Thyroid gland (tissue), 4 donors: ENCODE data around the gene HAUS6. TPM values are rescaled to one million over a fixed set of nuclear protein-coding genes. Genes with fewer than 3 reads are reported as not detected.
A peak's percentile ranks its signal among the peaks of the same experiment; 100 is the strongest.

Source experiments
- DNase-seq, 2 donors: peaks; one replicate each; pipeline ENCODE4 v3.0.0-alpha.2; 2019
- H3K27ac ChIP-seq, 3 donors: fragments of 200-600 bp; sonication (generic); 1 replicate in 2 of 3; 2 replicates in 1 of 3; pipeline ENCODE4 v1.5.1; 2016 to 2019; ENCODE audit warnings: mild to moderate bottlenecking in 1 of 3, moderate library complexity in 1 of 3
- H3K27me3 ChIP-seq: fragments of 200-600 bp; sonication (generic); one replicate; pipeline ENCODE4 v1.5.1; 2019
- H3K36me3 ChIP-seq, 2 donors: fragments of 200-600 bp; sonication (generic); one replicate each; pipeline ENCODE4 v1.5.1; 2016 to 2019
- H3K4me1 ChIP-seq, 2 donors: fragments of 200-600 bp; sonication (generic); one replicate each; pipeline ENCODE4 v1.5.1; 2017 to 2019
- H3K4me3 ChIP-seq, 3 donors: fragments of 200-600 bp; sonication (generic); replicated peaks in 1 of 3; 1 replicate in 2 of 3; 2 replicates in 1 of 3; pipeline ENCODE4 v1.5.1; 2016; ENCODE audit warnings: mild to moderate bottlenecking in 1 of 3
- H3K9me3 ChIP-seq: fragments of 200-600 bp; sonication (generic); one replicate; pipeline ENCODE4 v1.5.1; 2017
- POLR2A ChIP-seq, 2 donors: fragments of 450-650 bp; IDR thresholded peaks; one replicate each; pipeline ENCODE4 v1.6.1; 2017; ENCODE audit warnings: antibody characterized with exemption in 2 of 2, mild to moderate bottlenecking in 2 of 2, moderate library complexity in 1 of 2
- WGBS, 2 donors: methylation state at CpG; one replicate each; pipeline ENCODE4 v1.1.5; 2017; 5-methylcytosine and 5-hydroxymethylcytosine counted together
- intact Hi-C: fragments of 100-400 bp; cut with DNase I; formaldehyde crosslinking; loops from one replicate; pipeline ENCODE4 v1.15.1; 2023
- small RNA-seq: library from RNA; depleted of rRNA; stranded (forward); fragments of <200 nt; gene quantifications from one replicate; pipeline ENCODE3, GENCODE V24; 2016
- total RNA-seq, 4 donors: library from RNA; depleted of rRNA; stranded (reverse); fragments of >200 nt; gene quantifications; one replicate each; pipeline ENCODE4 v1.2.3, GENCODE V29; 2016
- TF ChIP-seq, protein P1 (sequence below), 6 experiments: fragments of 200-600 bp in 3 of 6; fragments of 450-650 bp in 3 of 6; sonication (generic) in 3 of 6; IDR thresholded peaks; one replicate each; pipeline ENCODE4 v1.5.1; 2016 to 2019; ENCODE audit warnings: antibody characterized with exemption in 6 of 6, mild to moderate bottlenecking in 2 of 6, inconsistent platforms in 1 of 6, moderate library complexity in 1 of 6

Gene HAUS6
- total RNA-seq, 4 donors from 2014 or later = 5.9 to 8.5 (median 7.9) TPM

DNA sequence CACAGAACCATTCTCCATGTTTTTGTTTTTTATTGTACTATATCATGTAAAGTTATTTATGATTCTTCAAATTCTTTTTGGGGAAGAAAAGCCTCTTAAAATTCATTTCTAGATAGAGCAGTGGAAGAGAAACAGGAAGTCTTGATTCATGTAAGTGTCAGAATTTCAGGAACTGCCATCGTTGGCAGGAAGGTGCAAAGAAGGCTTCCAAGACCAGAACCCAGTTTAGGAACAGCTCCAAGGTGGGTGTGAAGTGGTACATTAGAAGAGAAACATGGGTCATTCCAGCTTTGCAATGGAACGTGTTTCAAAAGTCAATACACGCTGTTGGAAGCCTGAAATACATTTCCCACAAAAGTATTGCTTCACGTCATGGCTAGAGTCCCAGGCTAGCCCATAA lies 84.5 kb downstream of the HAUS6 start:
- H3K27me3 ChIP-seq = no peaks in the 10 kb centered on the region
- H3K4me3 ChIP-seq = no peak overlapping the region
- H3K36me3 ChIP-seq = no peaks in the 10 kb centered on the region
- peaks cover 0 to 6% of the 10 kb centered on the region in 2 donors for H3K4me1 ChIP-seq
- H3K9me3 ChIP-seq = no peaks in the 10 kb centered on the region
- TF ChIP-seq, protein P1, sequence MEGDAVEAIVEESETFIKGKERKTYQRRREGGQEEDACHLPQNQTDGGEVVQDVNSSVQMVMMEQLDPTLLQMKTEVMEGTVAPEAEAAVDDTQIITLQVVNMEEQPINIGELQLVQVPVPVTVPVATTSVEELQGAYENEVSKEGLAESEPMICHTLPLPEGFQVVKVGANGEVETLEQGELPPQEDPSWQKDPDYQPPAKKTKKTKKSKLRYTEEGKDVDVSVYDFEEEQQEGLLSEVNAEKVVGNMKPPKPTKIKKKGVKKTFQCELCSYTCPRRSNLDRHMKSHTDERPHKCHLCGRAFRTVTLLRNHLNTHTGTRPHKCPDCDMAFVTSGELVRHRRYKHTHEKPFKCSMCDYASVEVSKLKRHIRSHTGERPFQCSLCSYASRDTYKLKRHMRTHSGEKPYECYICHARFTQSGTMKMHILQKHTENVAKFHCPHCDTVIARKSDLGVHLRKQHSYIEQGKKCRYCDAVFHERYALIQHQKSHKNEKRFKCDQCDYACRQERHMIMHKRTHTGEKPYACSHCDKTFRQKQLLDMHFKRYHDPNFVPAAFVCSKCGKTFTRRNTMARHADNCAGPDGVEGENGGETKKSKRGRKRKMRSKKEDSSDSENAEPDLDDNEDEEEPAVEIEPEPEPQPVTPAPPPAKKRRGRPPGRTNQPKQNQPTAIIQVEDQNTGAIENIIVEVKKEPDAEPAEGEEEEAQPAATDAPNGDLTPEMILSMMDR (IDR thresholded peaks at IDR 0.05) = no peak
- TF ChIP-seq POLR2A (IDR thresholded peaks at IDR 0.05) = no peak
- WGBS, 2 donors = 49 to 69% methylated on average over 4 of the region's 4 CpGs
- DNase-seq = no peak
- intact Hi-C loops = no loop called here
- no peak overlapping the region for H3K27ac ChIP-seq

DNA sequence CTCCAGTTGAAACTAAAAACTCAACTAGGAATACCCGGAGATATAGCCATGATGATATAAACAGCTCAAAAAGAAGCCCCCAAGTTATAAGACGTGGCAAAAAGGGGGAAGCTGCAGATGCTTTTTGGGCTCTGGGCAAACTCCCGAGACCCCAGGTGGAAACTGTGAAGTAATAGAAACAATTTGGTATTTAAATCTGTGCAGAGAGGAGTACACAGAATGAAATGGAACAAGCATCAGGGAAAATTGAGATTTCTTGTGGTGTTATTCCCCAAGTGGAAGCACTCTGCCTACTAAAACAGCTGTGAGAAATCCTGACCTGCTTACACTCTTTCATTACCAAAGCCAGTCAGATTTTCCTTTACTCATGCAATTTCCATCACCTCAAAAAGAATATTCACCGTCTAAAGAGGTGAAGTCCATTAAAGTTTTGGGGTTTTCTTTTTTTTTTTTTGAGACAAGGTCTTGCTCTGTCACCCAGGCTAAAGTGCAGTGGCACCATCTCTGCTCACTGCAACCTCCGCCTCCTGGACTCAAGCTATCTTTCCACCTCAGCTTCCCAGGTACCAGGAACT lies 93.2 kb downstream of the HAUS6 start:
- intact Hi-C loops = no loop called here
- H3K27me3 ChIP-seq = no peaks in the 10 kb centered on the region
- no peaks in the 10 kb centered on the region for H3K4me1 ChIP-seq
- TF ChIP-seq, protein P1 (IDR thresholded peaks at IDR 0.05) = no peak
- TF ChIP-seq POLR2A (IDR thresholded peaks at IDR 0.05) = no peak
- no peaks in the 10 kb centered on the region for H3K36me3 ChIP-seq
- no peak overlapping the region for H3K27ac ChIP-seq
- H3K4me3 ChIP-seq = no peak overlapping the region
- no peak for DNase-seq
- no peaks in the 10 kb centered on the region for H3K9me3 ChIP-seq
- 87% methylated on average over 5 of the region's 5 CpGs for WGBS, 2 donors

Small RNAs within 50 kb of the gene (small RNA-seq; reads per million reads assigned to genes)
- gene RF00019 = not detected
- not detected for gene RNU6-264P
- gene SCARNA8 = 29.2 reads per million, percentile 95 among the genes with 10 or more reads in this experiment

Other genes with a start within 250 kb of the HAUS6 start
- gene SAXO1, start 69.7 kb downstream of the HAUS6 start, total RNA-seq = under 1 TPM in 1 of 4 donors, not detected in 3; 0.54 TPM
- 10 to 100 TPM; 59.8 to 69.2 (median 61.1) TPM for gene RRAGA, start 53.5 kb downstream of the HAUS6 start, total RNA-seq
- gene PLIN2, start 24.6 kb upstream of the HAUS6 start, total RNA-seq = 100 to 1,000 TPM in 1 of 4 donors, 10 to 100 TPM in 3; 25.1 to 148 (median 59.3) TPM
- 100 to 1,000 TPM in 3 of 4 donors, 10 to 100 TPM in 1; 99.5 to 135 (median 111) TPM for gene DENND4C, start 127.8 kb upstream of the HAUS6 start, total RNA-seq